DMS114 treated with DMSO at 0.1 percent for 48 hours (cell line): ENCODE measurements around the gene SEC24D.
"Not testable (repeated sequence)": the region's sequence is repeated elsewhere in the genome, so short reads cannot be mapped to it uniquely, and the experiment has no call there.

ENCODE experiments used
- DNase-seq: peaks from one replicate; lab custom pipeline; 2025; ENCODE audit not compliant: unreplicated experiment; lab: John Stamatoyannopoulos, UW

SEC24D gene

GRCh38 chr4:118814058-118814457 lies 21.9 kb downstream of the SEC24D start:
- DNase-seq, result no peak

DNA sequence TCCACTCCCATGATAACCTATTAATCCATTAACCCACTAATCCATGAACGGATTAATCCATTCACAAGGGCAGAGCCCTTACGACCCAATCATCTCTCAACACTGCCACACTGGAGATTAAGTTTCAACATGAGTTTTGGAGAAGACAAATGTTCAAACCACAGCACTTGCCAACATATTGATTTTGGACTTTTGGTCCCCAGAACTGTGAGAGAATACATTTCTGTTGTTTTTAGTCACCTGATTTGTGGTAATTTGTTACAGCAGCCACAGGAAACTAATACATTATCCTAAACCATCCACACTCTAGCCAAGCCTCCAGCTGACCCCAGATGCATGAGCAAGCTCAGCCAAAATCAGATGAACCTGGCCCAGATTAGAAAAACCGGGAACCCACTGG lies 22.4 kb downstream of the SEC24D start:
- no peak for DNase-seq

DNA sequence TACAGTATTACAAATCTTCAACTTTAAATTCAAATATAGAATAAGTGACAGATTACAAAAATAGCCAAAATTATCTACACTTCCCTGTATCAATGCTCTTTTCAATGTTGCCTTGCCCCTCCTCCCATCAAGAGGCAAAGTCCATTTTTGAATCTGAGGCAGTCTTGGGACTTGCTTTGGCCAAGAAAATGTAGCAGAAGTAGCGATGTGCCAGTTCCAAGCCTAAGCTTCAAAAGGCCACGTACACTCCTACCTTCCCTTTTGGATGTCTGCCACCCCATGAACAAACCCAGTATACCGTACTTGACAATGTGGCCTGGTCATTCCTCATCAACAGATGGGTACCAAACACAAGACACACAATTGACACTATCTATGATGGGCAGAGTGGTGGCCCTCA lies 24.1 kb downstream of the SEC24D start:
- no peak for DNase-seq

DNA sequence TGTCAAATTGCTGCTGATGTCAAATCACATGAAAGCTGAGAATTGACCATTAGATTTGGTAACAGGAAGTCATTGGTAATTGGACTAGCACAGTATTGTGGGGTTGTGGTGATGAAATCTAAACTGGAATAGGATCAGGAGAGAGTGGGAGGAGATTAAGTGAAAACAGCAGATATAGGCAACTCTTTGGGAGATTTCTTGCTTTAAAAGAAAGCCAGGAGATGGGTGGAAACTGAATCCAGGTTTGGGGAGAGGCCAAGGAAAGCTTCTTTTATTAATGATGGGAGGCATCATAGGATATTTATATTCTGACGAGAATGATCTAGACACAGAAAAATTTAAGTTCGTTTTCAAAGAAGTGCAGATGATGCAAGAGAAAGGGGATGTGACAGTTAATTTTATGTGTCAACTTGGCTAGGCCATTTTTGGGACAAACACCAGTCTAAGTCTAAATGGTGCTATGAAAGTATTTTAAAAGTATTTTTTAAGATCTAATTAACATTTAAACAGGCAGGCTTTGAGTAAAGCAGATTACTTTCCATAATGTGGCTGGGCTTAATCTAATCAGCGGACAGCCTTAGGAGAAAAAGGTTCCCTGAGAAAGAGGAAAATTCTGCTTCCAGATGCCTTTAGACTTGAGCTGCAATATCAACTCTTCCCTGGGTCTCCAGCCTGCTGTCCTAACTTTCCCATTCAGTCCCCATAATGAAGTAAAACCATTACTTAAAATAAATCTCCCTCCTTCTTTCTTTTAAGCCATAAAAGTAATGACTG lies 24.7 kb downstream of the SEC24D start:
- DNase-seq, result no peak

- no peak for DNase-seq
Observed at GRCh38 chr4:118807659-118808058, 28.3 kb downstream of the SEC24D start.

- no peak for DNase-seq
Observed at GRCh38 chr4:118803253-118803652, 32.7 kb downstream of the SEC24D start.

DNA sequence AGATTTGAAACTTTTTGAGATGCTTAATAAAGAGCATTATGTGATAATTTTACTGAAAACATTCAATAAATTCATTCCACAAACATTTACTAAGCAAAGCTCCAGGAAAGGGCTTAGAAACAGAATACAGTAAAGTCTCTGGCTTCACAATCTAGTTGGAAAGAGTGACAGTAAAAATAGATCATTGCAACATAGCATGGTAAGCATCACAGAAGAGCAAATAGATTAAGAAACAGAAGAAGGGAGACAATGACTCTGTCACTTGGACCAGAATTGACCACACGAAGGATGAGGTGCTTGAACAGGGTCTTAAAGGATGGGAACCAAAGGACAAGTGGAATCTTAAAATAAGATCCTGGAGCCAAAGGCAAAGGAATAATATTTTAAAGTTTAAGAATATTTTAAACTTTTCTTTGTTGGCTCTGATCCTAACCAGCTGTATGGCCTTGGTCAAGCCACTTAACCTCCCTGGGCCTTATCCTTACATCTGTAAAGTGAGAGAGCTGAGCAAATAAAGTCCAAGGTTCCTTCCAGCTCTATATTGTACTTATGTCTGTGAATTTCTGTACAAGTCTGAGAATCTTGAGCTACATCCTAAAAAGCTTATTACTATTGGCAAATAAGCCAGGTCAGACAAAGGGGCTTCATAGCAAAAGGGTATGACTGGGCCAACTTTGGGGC lies 33.9 kb downstream of the SEC24D start:
- no peak for DNase-seq

GRCh38 chr4:118799231-118799942 lies 36.5 kb downstream of the SEC24D start:
- no peak for DNase-seq

DNA sequence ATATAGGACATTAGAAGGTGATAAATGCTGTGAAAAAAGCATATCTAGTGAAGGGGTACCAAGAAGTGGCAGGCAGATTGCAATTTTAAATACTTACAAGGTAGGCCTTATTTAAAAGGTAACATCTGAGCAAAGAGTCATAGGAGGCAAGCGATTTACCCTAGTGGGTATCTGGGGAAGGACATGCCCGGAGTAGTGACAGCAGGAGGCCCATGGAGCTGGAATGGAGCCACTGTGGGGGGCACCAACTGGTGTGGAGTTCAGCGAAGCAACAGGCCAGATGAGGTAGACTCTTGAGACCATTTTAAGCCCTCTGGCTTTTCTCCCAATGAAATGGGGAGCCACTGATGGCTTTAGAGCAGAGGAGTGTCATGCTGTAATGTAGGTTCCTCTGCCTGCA lies 37.3 kb downstream of the SEC24D start:
- no peak for DNase-seq

DNA sequence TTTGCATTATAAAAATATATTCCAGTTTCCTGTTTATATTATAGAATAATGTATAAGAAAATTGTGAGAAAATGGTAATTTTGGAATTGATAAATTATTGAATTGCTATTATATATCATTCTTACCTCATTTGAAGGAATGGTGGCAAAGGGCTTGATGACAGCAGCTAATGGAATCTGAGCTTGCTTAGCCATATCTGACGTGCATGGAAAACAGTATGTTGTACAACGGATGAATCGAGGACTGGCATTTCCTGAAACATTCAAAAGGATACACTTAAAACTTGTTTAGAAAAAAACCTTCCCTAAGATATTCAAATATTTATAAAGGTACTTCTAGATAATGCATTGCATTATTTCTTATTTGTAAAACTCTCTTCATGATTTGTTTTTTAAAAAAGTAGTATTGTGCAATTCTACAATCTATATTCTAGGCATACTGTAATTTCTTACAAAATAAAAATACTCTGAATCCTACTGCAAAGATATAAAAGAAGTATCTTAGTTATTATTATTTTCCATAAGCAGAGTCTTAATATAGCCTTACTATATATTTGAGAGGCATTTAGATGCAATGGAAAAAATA lies 38.3 kb downstream of the SEC24D start:
- DNase-seq, result no peak

- not testable (repeated sequence) for DNase-seq
Observed at GRCh38 chr4:118791690-118792446, 44.1 kb downstream of the SEC24D start.

DNA sequence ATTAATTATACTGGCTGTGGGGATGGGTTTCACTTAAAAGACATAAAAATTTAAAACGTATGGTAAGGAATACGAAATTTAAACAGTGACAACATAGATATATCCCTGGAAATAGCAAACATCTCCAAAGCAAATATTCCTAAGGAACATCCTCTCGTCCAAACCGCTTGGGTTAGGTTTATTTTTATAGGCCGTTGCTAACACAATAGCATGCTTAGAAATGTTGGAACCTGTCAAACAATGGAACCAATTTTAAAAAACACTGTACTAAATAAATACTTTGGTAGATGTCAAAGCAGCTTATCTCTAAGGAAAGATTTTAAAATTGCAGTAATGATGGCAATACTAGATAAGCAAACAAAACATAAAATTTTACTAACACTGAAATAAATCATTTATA lies 45.4 kb downstream of the SEC24D start:
- DNase-seq, result no peak

GRCh38 chr4:118788911-118789310 lies 47.0 kb downstream of the SEC24D start:
- DNase-seq, result no peak

DNA sequence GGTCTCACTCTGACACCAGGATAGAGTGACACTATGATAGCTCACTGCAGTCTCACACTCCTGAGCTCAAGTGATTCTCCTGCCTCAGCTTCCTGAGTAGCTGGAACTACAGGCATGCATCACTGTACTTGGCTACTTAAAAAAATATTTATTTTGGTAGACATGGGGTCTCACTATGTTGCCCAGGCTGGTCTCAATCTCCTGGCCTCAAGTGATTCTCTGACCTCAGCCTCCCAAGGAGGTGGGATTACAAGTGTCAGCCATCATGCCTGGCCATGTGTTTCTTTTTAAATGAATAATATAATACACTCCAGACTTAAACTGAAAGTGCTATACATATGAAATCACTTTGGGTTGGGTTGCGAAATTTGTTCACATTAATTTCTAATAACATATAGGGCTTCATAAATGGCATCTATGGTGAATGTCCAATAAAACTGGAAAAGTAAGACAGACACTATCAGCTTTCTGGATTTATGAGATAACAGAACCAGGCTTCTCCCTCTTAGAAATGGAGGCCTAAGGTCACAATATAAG lies 48.0 kb downstream of the SEC24D start:
- DNase-seq, result no peak

DNA sequence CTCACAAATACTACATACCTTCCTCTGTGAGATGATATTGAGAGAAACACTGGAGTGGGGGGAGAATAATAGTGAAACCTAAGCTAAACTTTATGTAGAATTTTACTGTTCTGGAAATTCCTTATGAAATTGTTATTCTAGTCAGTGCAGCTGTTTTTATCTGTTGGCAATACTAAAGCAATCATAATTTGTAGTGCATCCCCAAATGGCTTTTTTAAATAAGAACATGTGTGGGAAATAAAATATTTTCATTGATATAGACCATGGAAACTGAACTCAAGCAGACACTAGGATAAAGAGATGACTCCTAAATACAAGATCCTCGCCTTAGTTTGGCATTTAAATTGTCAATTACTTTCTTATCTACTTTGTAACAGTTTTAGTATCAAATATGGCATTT lies 51.1 kb downstream of the SEC24D start:
- DNase-seq, result no peak

DNA sequence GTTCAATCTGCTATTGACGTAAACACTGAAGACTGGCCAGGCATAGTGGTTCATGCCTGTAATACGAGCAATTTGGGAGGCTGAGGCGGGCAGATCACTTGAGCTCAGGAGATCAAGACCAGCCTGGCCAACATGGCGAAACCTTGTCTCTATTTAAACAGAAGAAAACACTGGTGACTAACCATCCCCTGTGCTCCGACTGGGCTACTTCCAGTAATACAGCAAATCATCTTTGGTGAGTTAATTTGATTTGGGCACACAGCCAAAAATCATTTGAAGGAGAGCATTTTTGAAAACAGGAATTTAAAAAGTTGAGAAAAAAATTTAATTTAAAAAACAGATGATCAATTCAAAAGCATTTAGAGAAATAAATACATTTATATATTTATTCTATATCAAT lies 52.0 kb downstream of the SEC24D start:
- DNase-seq, result no peak

- not testable (repeated sequence) for DNase-seq
Observed at GRCh38 chr4:118782886-118783285, 53.0 kb downstream of the SEC24D start.

GRCh38 chr4:118777649-118778048 lies 58.3 kb downstream of the SEC24D start:
- not testable (repeated sequence) for DNase-seq

DNA sequence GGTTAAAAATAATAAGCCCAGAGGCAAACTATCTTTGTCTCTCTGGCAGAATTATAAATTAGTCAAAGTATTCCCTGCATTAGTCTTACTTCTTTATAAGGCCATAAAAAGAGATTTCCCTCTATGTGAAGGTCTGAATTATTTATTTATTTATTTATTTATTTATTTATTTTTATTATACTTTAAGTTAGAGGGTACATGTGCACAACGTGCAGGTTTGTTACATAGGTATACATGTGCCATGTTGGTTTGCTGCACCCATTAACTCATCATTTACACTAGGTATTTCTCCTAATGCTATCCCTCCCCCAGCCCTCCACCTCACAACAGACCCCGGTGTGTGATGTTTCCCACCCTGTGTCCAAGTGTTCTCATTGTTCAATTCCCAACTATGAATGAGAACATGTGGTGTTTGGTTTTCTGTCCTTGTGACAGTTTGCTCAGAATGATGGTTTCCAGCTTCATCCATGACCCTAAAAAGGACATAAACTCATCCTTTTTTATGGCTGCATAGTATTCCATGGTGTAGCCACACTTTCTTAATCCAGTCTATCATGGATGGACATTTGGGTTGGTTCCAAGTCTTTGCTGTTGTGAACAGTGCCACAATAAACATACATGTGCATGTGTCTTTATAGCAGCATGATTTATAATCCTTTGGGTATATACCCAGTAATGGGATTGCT lies 58.8 kb downstream of the SEC24D start:
- not testable (repeated sequence) for DNase-seq
